ENCODE measurements around the gene CRTC3. TPM values are rescaled to one million over a fixed set of nuclear protein-coding genes. Genes with fewer than 3 reads are reported as not detected.

Gene CRTC3
- total RNA-seq, 1 donor from 2014 or later = 21.4 TPM

DNA sequence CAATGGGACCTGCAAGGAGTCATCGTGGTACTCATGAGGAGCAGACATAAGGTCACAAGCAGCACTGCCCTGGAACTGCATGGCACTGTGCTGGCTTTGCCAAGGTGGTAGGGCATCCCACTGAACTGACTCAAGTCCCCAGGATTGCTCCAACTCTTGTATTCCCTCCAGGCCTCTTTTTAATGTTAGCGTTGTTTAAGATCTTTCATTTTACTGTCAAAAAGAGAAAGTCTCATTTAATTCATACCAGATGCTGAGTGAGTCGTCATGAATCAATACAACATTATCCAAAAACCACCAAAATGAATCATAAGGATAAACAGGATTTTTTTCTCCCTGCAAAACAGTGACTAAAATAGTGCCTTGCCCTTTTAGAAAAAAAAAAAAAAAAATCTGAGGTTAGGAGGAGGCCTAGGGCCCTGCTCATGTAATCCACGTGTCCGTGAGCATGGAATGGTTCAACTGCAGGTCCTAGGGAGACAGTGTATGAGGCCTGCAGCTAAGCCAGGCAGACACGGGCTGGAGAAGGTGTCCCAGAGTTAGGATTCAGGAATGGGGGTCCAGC lies 150.7 kb downstream of the CRTC3 start:
- TF ChIP-seq CTCF (IDR thresholded peaks at IDR 0.05; ENCODE audit: insufficient read depth, low read depth, low read length) (no peak), EZH2 (IDR thresholded peaks at IDR 0.05; ENCODE audit: insufficient read depth, low read length) (no peak)
- no peak overlapping the region for H3K4me3 ChIP-seq (ENCODE audit: insufficient read depth, low read depth, low read length)
- H3K79me2 ChIP-seq (ENCODE audit: insufficient read depth, low read length) = no peaks in the 10 kb centered on the region
- H3K9ac ChIP-seq (ENCODE audit: low read length) = peak overlapping the region; percentile 18
- Mint-ChIP-seq H3K27ac (ENCODE audit: unreplicated experiment) (no peak overlapping the region), H3K27me3 (ENCODE audit: low read depth, unreplicated experiment) (peaks cover 7% of the 10 kb centered on the region), H3K9me3 (ENCODE audit: unreplicated experiment) (no peaks in the 10 kb centered on the region), H3K36me3 (ENCODE audit: low read depth, unreplicated experiment) (no peaks in the 10 kb centered on the region), H3K4me1 (ENCODE audit: low read depth, unreplicated experiment) (peaks cover 6% of the 10 kb centered on the region), H3K4me3 (ENCODE audit: unreplicated experiment) (no peak overlapping the region)
- no peaks in the 10 kb centered on the region for H3K27me3 ChIP-seq (ENCODE audit: insufficient read depth, low read length)
- H3K27ac ChIP-seq (ENCODE audit: low read depth, low read length) = peak overlapping the region; percentile 74
- DNase-seq (ENCODE audit: low read depth) = peak; percentile 96
- H3K4me1 ChIP-seq (ENCODE audit: insufficient read depth, low read length) = peaks cover 19% of the 10 kb centered on the region
- no peak overlapping the region for H2AFZ ChIP-seq (ENCODE audit: low read depth, low read length)
- no peaks in the 10 kb centered on the region for H3K9me3 ChIP-seq (ENCODE audit: insufficient read depth, low read depth, low read length)
- no peak for FAIRE-seq
- peak overlapping the region; percentile 54 for H3K4me2 ChIP-seq (ENCODE audit: low read length)
- H4K20me1 ChIP-seq (ENCODE audit: insufficient read depth, low read length) = no peaks in the 10 kb centered on the region
- H3K36me3 ChIP-seq (ENCODE audit: insufficient read depth, low read length) = no peaks in the 10 kb centered on the region

GRCh38 chr15:90681056-90681455 lies 151.3 kb downstream of the CRTC3 start:
- Histone ChIP-seq H3K27me3 (ENCODE audit: insufficient read depth, low read length) (no peaks in the 10 kb centered on the region), H3K27ac (ENCODE audit: low read depth, low read length) (peak overlapping the region; percentile 74), H3K4me1 (ENCODE audit: insufficient read depth, low read length) (peaks cover 19% of the 10 kb centered on the region), H3K9ac (ENCODE audit: low read length) (peak overlapping the region; percentile 18), H3K9me3 (ENCODE audit: insufficient read depth, low read depth, low read length) (no peaks in the 10 kb centered on the region), H3K4me2 (ENCODE audit: low read length) (no peak overlapping the region), H4K20me1 (ENCODE audit: insufficient read depth, low read length) (no peaks in the 10 kb centered on the region), H3K36me3 (ENCODE audit: insufficient read depth, low read length) (no peaks in the 10 kb centered on the region), H2AFZ (ENCODE audit: low read depth, low read length) (no peak overlapping the region), H3K79me2 (ENCODE audit: insufficient read depth, low read length) (no peaks in the 10 kb centered on the region), H3K4me3 (ENCODE audit: insufficient read depth, low read depth, low read length) (no peak overlapping the region)
- no peak for FAIRE-seq
- peaks cover 8% of the 10 kb centered on the region for H3K27me3 Mint-ChIP-seq (ENCODE audit: low read depth, unreplicated experiment)
- H3K4me1 Mint-ChIP-seq (ENCODE audit: low read depth, unreplicated experiment) = peaks cover 6% of the 10 kb centered on the region
- no peaks in the 10 kb centered on the region for H3K9me3 Mint-ChIP-seq (ENCODE audit: unreplicated experiment)
- TF ChIP-seq EZH2 (IDR thresholded peaks at IDR 0.05; ENCODE audit: insufficient read depth, low read length) (no peak), CTCF (IDR thresholded peaks at IDR 0.05; ENCODE audit: insufficient read depth, low read depth, low read length) (no peak)
- DNase-seq (ENCODE audit: low read depth) = no peak
- H3K4me3 Mint-ChIP-seq (ENCODE audit: unreplicated experiment) = no peak overlapping the region
- no peaks in the 10 kb centered on the region for H3K36me3 Mint-ChIP-seq (ENCODE audit: low read depth, unreplicated experiment)
- no peak overlapping the region for H3K27ac Mint-ChIP-seq (ENCODE audit: unreplicated experiment)

DNA sequence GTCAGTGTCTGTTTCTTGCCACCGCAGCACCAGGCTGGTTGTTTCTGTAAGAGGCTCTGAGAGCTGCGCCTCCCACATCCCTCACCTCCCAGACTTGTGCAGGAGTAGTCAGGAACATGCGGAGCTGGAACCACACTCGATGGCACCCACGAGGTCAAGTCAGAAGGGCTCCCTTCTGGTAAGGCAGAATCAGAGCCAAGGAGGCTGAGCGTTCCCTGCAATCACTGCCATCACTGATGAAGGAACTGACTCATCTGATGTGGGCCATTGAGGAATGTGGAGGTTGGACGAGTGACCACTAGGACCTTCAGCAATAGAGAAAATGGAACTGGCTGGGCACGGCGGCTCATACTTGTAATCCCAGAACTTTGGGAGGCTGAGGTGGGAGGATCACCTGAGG lies 151.8 kb downstream of the CRTC3 start:
- H3K27me3 ChIP-seq (ENCODE audit: insufficient read depth, low read length) = no peaks in the 10 kb centered on the region
- DNase-seq (ENCODE audit: low read depth) (peak; percentile 96), FAIRE-seq (peak; percentile 32)
- no peaks in the 10 kb centered on the region for H4K20me1 ChIP-seq (ENCODE audit: insufficient read depth, low read length)
- peak overlapping the region; percentile 74 for H3K27ac ChIP-seq (ENCODE audit: low read depth, low read length)
- no peaks in the 10 kb centered on the region for H3K79me2 ChIP-seq (ENCODE audit: insufficient read depth, low read length)
- no peaks in the 10 kb centered on the region for H3K36me3 ChIP-seq (ENCODE audit: insufficient read depth, low read length)
- H3K9ac ChIP-seq (ENCODE audit: low read length) = no peak overlapping the region
- no peak overlapping the region for H3K4me3 ChIP-seq (ENCODE audit: insufficient read depth, low read depth, low read length)
- peak overlapping the region; percentile 18 for H3K27ac Mint-ChIP-seq (ENCODE audit: unreplicated experiment)
- H3K4me3 Mint-ChIP-seq (ENCODE audit: unreplicated experiment) = no peak overlapping the region
- peaks cover 19% of the 10 kb centered on the region for H3K4me1 ChIP-seq (ENCODE audit: insufficient read depth, low read length)
- TF ChIP-seq CTCF (IDR thresholded peaks at IDR 0.05; ENCODE audit: insufficient read depth, low read depth, low read length) (no peak), EZH2 (IDR thresholded peaks at IDR 0.05; ENCODE audit: insufficient read depth, low read length) (no peak)
- H3K9me3 ChIP-seq (ENCODE audit: insufficient read depth, low read depth, low read length) = no peaks in the 10 kb centered on the region
- no peaks in the 10 kb centered on the region for H3K36me3 Mint-ChIP-seq (ENCODE audit: low read depth, unreplicated experiment)
- H3K9me3 Mint-ChIP-seq (ENCODE audit: unreplicated experiment) = no peaks in the 10 kb centered on the region
- peaks cover 8% of the 10 kb centered on the region for H3K27me3 Mint-ChIP-seq (ENCODE audit: low read depth, unreplicated experiment)
- no peak overlapping the region for H3K4me2 ChIP-seq (ENCODE audit: low read length)
- H3K4me1 Mint-ChIP-seq (ENCODE audit: low read depth, unreplicated experiment) = peaks cover 6% of the 10 kb centered on the region
- H2AFZ ChIP-seq (ENCODE audit: low read depth, low read length) = no peak overlapping the region
